Measurements from ENCODE around the gene PNMA6A.
"Not testable (repeated sequence)": the region's sequence is repeated elsewhere in the genome, so short reads cannot be mapped to it uniquely, and the experiment has no call there.

PNMA6A gene

DNA sequence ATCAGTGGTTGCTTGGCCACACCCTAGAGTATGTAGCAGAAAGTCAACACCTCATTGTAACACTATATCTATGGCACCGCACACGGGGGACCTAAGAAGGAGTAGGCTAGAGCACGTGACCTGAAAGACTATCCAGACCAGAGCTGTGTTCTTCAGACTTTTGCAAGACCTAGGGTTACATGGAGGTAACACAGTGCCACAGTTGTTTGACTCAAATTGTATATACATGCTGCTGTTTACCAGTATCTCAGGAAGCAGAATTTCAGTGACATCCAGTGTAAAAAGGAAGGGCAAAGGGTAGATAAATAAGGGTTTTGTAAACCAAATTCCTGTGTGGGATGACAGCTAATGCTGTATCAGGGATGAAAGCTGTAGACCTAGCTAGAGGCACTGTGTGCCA, 30.2 kb downstream of the PNMA6A start:
- Histone ChIP-seq H3K9me2 (replicated peaks; ENCODE audit: insufficient read depth, low read length) (no peaks in the 10 kb centered on the region), H2AFZ (ENCODE audit: low read depth, low read length, severe bottlenecking) (no peak overlapping the region), H3K27me3 (ENCODE audit: low read length) (no peaks in the 10 kb centered on the region), H3K9me3 (ENCODE audit: insufficient read depth, low read length) (no peaks in the 10 kb centered on the region), H3K79me2 (ENCODE audit: insufficient read depth, low read length) (no peaks in the 10 kb centered on the region), H3K36me3 (ENCODE audit: low read length) (no peaks in the 10 kb centered on the region), H3F3A (ENCODE audit: insufficient read depth) (no peaks in the 10 kb centered on the region), H3K4me2 (ENCODE audit: low read depth, low read length, poor library complexity, severe bottlenecking) (no peak overlapping the region), H3K27ac (ENCODE audit: low read depth, low read length) (no peak overlapping the region), H3K4me3 (ENCODE audit: insufficient read depth, low read length, poor library complexity, severe bottlenecking) (no peak overlapping the region), H4K20me1 (ENCODE audit: low read depth, low read length) (no peaks in the 10 kb centered on the region), H3K9ac (ENCODE audit: low read length) (no peak overlapping the region)
- TF ChIP-seq CTCF (IDR thresholded peaks at IDR 0.05; ENCODE audit: insufficient read depth, low read length, poor library complexity, severe bottlenecking): no peak

DNA sequence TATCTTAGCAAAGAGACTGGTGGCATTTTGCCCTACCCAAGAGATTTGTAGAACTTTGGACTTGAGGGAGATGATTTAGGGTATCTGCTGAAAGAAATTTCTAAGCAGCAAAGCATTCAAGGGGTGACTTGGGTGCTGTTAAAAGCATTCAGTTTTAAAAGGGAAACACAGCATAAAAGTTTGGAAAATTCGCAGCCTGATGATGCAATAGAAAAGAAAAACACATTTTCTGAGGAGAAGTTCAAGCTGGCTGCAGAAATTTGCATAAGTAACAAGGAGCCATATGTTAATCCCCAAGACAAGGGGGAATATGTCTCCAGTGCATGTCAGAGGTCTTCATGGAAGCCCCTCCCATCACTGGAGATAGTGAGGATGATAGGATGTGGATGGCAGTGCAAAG, 32.7 kb downstream of the PNMA6A start:
- not testable (repeated sequence) for H3K4me3 ChIP-seq (ENCODE audit: insufficient read depth, low read length, poor library complexity, severe bottlenecking); H3K27ac ChIP-seq (ENCODE audit: low read depth, low read length); H4K20me1 ChIP-seq (ENCODE audit: low read depth, low read length); H3K9me3 ChIP-seq (ENCODE audit: insufficient read depth, low read length); H3K36me3 ChIP-seq (ENCODE audit: low read length); H2AFZ ChIP-seq (ENCODE audit: low read depth, low read length, severe bottlenecking); H3K79me2 ChIP-seq (ENCODE audit: insufficient read depth, low read length); H3K4me2 ChIP-seq (ENCODE audit: low read depth, low read length, poor library complexity, severe bottlenecking); H3F3A ChIP-seq (ENCODE audit: insufficient read depth); H3K27me3 ChIP-seq (ENCODE audit: low read length); H3K9ac ChIP-seq (ENCODE audit: low read length); H3K9me2 ChIP-seq (replicated peaks; ENCODE audit: insufficient read depth, low read length)

GRCh38 chrX:153106092-153106801, 34.0 kb downstream of the PNMA6A start:
- H3K79me2 ChIP-seq (ENCODE audit: insufficient read depth, low read length); H2AFZ ChIP-seq (ENCODE audit: low read depth, low read length, severe bottlenecking); H3K27me3 ChIP-seq (ENCODE audit: low read length); H4K20me1 ChIP-seq (ENCODE audit: low read depth, low read length); H3F3A ChIP-seq (ENCODE audit: insufficient read depth); H3K9me3 ChIP-seq (ENCODE audit: insufficient read depth, low read length); H3K9me2 ChIP-seq (replicated peaks; ENCODE audit: insufficient read depth, low read length); H3K4me3 ChIP-seq (ENCODE audit: insufficient read depth, low read length, poor library complexity, severe bottlenecking); H3K4me2 ChIP-seq (ENCODE audit: low read depth, low read length, poor library complexity, severe bottlenecking); H3K36me3 ChIP-seq (ENCODE audit: low read length); H3K27ac ChIP-seq (ENCODE audit: low read depth, low read length); H3K9ac ChIP-seq (ENCODE audit: low read length): not testable (repeated sequence)

- not testable (repeated sequence) for H2AFZ ChIP-seq (ENCODE audit: low read depth, low read length, severe bottlenecking); H3K79me2 ChIP-seq (ENCODE audit: insufficient read depth, low read length); H3K27ac ChIP-seq (ENCODE audit: low read depth, low read length); H3K9me3 ChIP-seq (ENCODE audit: insufficient read depth, low read length); H3K36me3 ChIP-seq (ENCODE audit: low read length); H4K20me1 ChIP-seq (ENCODE audit: low read depth, low read length); H3K27me3 ChIP-seq (ENCODE audit: low read length); H3K4me3 ChIP-seq (ENCODE audit: insufficient read depth, low read length, poor library complexity, severe bottlenecking); H3F3A ChIP-seq (ENCODE audit: insufficient read depth); H3K9ac ChIP-seq (ENCODE audit: low read length); H3K9me2 ChIP-seq (replicated peaks; ENCODE audit: insufficient read depth, low read length); H3K4me2 ChIP-seq (ENCODE audit: low read depth, low read length, poor library complexity, severe bottlenecking)
These were observed 38.5 kb downstream of the PNMA6A start for GRCh38 chrX:153110735-153111134.

DNA sequence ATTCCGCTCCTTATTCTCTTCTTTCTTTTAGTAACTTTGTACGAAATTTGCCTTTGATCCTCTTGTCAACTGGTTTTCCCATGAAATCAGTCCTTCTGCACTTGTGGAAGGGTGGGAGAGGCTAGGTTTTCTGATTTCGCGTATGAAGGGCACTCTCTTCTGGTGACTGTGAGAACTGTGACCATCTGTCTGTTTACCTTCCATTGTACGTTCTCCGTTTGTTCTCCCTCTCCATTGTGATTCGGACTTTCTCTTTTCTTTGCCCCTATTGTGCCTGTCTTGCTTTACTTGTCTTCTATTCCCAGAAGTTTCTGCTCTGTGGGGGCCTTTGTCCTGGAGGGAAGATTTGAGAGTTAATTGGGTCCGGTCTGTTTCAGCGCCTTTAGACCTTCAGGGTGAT, 41.6 kb downstream of the PNMA6A start:
- H3K27ac ChIP-seq (ENCODE audit: low read depth, low read length); H3K9ac ChIP-seq (ENCODE audit: low read length); H3K4me3 ChIP-seq (ENCODE audit: insufficient read depth, low read length, poor library complexity, severe bottlenecking); H3K9me2 ChIP-seq (replicated peaks; ENCODE audit: insufficient read depth, low read length); H4K20me1 ChIP-seq (ENCODE audit: low read depth, low read length); H3K9me3 ChIP-seq (ENCODE audit: insufficient read depth, low read length); H2AFZ ChIP-seq (ENCODE audit: low read depth, low read length, severe bottlenecking); H3F3A ChIP-seq (ENCODE audit: insufficient read depth); H3K4me2 ChIP-seq (ENCODE audit: low read depth, low read length, poor library complexity, severe bottlenecking); H3K27me3 ChIP-seq (ENCODE audit: low read length); H3K79me2 ChIP-seq (ENCODE audit: insufficient read depth, low read length); H3K36me3 ChIP-seq (ENCODE audit: low read length): not testable (repeated sequence)

DNA sequence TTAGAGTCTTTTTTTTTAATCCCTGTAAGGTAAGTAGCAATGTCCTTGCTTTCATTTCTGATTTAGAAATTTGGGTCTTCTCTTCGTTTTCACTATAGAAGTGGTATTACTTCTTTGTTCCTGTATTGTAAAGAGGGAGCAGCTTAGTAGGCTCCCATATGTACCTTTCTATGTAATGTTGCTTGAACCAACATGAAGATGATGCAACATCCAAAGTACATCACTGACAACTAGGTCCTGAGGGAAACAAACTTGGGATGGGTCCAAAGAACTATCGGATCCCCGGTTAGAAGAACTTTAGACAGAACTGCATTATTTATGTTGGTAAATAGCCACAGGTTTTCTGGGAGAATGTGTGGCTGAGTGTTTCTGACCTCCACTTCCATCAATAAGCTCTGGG, 45.5 kb downstream of the PNMA6A start:
- H3F3A ChIP-seq (ENCODE audit: insufficient read depth); H4K20me1 ChIP-seq (ENCODE audit: low read depth, low read length); H3K36me3 ChIP-seq (ENCODE audit: low read length); H3K27ac ChIP-seq (ENCODE audit: low read depth, low read length); H3K9ac ChIP-seq (ENCODE audit: low read length); H3K4me2 ChIP-seq (ENCODE audit: low read depth, low read length, poor library complexity, severe bottlenecking); H3K27me3 ChIP-seq (ENCODE audit: low read length); H3K79me2 ChIP-seq (ENCODE audit: insufficient read depth, low read length); H2AFZ ChIP-seq (ENCODE audit: low read depth, low read length, severe bottlenecking); H3K9me2 ChIP-seq (replicated peaks; ENCODE audit: insufficient read depth, low read length); H3K4me3 ChIP-seq (ENCODE audit: insufficient read depth, low read length, poor library complexity, severe bottlenecking); H3K9me3 ChIP-seq (ENCODE audit: insufficient read depth, low read length): not testable (repeated sequence)

- not testable (repeated sequence) for H3K9me3 ChIP-seq (ENCODE audit: insufficient read depth, low read length); H3K9me2 ChIP-seq (replicated peaks; ENCODE audit: insufficient read depth, low read length); H3K9ac ChIP-seq (ENCODE audit: low read length); H3K4me2 ChIP-seq (ENCODE audit: low read depth, low read length, poor library complexity, severe bottlenecking); H3K79me2 ChIP-seq (ENCODE audit: insufficient read depth, low read length); H3K4me3 ChIP-seq (ENCODE audit: insufficient read depth, low read length, poor library complexity, severe bottlenecking); H2AFZ ChIP-seq (ENCODE audit: low read depth, low read length, severe bottlenecking); H3K27me3 ChIP-seq (ENCODE audit: low read length); H3K36me3 ChIP-seq (ENCODE audit: low read length); H4K20me1 ChIP-seq (ENCODE audit: low read depth, low read length); H3K27ac ChIP-seq (ENCODE audit: low read depth, low read length); H3F3A ChIP-seq (ENCODE audit: insufficient read depth)
These were observed 48.0 kb downstream of the PNMA6A start for GRCh38 chrX:153120230-153120629.

Measured in SU-DHL-6 (cell line).